ENCODE measurements around the gene ATP4A. TPM values are rescaled to one million over a fixed set of nuclear protein-coding genes. Genes with fewer than 3 reads are reported as not detected.

ATP4A gene
- polyA plus RNA-seq, 3 donors from 2014 or later: not detected

DNA sequence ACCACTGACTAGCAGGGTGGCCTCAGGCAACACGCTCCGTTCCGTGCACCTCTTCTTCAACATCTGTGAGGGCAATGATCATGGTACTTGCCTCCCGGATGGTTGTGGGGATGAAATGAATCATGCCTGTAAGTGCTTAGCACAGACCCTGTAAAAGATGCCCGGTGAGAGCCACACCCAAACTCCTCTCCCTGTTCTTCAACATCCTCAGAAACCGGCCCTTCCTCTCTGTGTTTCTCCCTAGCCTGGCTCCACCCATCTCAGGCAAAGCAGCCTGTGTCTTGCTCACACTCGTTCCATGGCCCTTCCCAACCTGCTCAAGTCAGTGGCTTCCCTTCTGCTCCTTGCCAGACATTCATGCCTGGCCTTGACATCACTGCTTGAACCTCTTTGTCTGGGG is 44.2 kb downstream of the ATP4A start:
- DNase-seq: no peak
- peaks cover 1 to 17% (median 8%) of the 10 kb centered on the region in 3 donors for H3K27me3 Mint-ChIP-seq (ENCODE audit: low read depth in 3 of 3)
- H3K4me3 Mint-ChIP-seq: no peak overlapping the region
- no peaks in the 10 kb centered on the region for H3K4me1 Mint-ChIP-seq
- H3K9me3 Mint-ChIP-seq: no peaks in the 10 kb centered on the region
- no peak overlapping the region for H3K27ac Mint-ChIP-seq
- H3K36me3 Mint-ChIP-seq: no peaks in the 10 kb centered on the region

DNA sequence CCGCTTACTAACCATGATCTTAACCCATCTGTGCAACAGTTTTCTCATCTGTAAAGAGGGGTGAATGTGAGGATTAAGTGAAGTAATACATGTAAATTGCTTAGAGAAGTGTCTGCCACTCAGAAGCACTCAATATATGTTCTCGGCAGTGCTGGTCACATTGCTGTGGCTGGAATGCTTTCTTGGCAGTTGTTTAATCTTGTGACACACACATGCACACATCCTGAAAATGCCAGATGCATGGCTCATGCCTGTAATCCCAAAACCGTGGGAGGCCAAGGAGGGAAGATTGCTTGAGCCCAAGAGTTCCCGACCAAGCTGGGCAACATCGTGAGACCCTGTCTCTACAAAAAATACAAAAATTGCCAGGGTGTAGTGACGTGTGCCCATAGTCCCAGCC is 45.1 kb downstream of the ATP4A start:
- H3K4me1 Mint-ChIP-seq: no peaks in the 10 kb centered on the region
- no peak overlapping the region for H3K4me3 Mint-ChIP-seq
- peaks cover 2 to 15% (median 8%) of the 10 kb centered on the region in 3 donors for H3K27me3 Mint-ChIP-seq (ENCODE audit: low read depth in 3 of 3)
- no peaks in the 10 kb centered on the region for H3K9me3 Mint-ChIP-seq
- no peak overlapping the region for H3K27ac Mint-ChIP-seq
- no peaks in the 10 kb centered on the region for H3K36me3 Mint-ChIP-seq
- no peak for DNase-seq

- no peaks in the 10 kb centered on the region for H3K36me3 Mint-ChIP-seq
- H3K4me3 Mint-ChIP-seq: no peak overlapping the region
- no peaks in the 10 kb centered on the region for H3K9me3 Mint-ChIP-seq
- DNase-seq: no peak
- H3K27me3 Mint-ChIP-seq (ENCODE audit: low read depth in 3 of 3): peaks cover 3 to 11% (median 8%) of the 10 kb centered on the region in 3 donors
- H3K27ac Mint-ChIP-seq: no peak overlapping the region
- no peaks in the 10 kb centered on the region for H3K4me1 Mint-ChIP-seq
Measured at GRCh38 chr19:35517342-35517741, 46.1 kb downstream of the ATP4A start.

DNA sequence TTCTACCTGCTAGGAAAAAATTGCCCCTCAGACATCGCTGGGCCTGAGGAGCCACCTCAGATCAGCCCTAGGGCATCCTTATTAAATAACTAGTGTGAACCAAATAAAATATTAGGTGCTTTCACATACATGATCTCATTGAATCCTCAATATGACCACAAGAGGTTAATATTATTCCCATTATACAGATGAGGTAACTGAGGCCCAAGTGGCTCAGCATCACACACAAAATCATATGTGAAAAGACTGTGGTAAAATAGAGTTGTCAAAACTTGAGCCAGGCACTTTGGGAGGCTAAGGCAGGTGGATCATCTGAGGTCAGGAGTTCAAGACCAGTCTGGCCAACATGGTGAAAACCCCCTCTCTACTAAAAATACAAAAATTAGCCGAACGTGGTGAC is 47.1 kb downstream of the ATP4A start:
- Mint-ChIP-seq H3K27ac (no peak overlapping the region), H3K4me3 (no peak overlapping the region), H3K27me3 (ENCODE audit: low read depth in 3 of 3) (peaks cover 3 to 11% (median 8%) of the 10 kb centered on the region in 3 donors), H3K9me3 (no peaks in the 10 kb centered on the region), H3K4me1 (no peaks in the 10 kb centered on the region), H3K36me3 (no peaks in the 10 kb centered on the region)
- no peak for DNase-seq

DNA sequence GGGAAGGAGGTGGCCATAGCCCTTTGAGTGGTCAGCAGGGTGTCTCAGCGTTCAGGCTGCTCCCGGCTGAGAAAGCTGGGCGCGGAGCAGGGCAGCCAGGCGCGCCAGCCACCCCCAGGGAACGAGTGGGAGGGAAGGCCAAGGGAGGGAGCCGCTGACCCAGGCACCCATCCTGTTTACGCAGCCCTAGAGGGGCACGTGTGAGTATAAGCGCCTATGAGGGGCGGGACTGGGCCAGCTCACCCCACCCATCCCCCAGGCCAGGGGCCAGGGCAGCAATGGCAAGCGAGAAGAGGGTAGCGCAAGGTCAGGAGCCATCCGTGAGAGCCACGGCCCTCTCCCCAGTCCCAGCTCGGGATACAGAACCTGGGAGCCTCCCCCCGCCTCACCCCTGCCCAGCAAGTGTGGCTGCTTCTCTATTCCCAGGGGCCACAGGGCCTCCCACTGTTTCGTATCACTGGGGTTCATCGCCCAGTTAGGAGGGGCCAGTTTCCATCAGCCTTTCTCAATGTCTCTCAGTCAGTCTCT is 49.1 kb downstream of the ATP4A start:
- Mint-ChIP-seq H3K9me3 (no peaks in the 10 kb centered on the region), H3K36me3 (no peaks in the 10 kb centered on the region), H3K27me3 (ENCODE audit: low read depth in 3 of 3) (peaks cover 3 to 10% (median 10%) of the 10 kb centered on the region in 3 donors), H3K4me3 (no peak overlapping the region), H3K4me1 (peaks cover 13 to 15% of the 10 kb centered on the region in 2 donors), H3K27ac (no peak overlapping the region)
- DNase-seq: no peak

- no peaks in the 10 kb centered on the region for H3K9me3 Mint-ChIP-seq
Measured at GRCh38 chr19:35513628-35514281, 49.7 kb downstream of the ATP4A start, which contains the start of gene DMKN. TSS of gene DMKN (minus strand) at chr19:35513649. CDS start at chr19:35513475, 174 bp downstream.

GRCh38 chr19:35512831-35513627 is 50.4 kb downstream of the ATP4A start:
- peaks cover 3 to 7% (median 7%) of the 10 kb centered on the region in 3 donors for H3K27me3 Mint-ChIP-seq (ENCODE audit: low read depth in 3 of 3)
- H3K4me1 Mint-ChIP-seq: peaks cover 22 to 26% of the 10 kb centered on the region in 2 donors
- H3K36me3 Mint-ChIP-seq: no peaks in the 10 kb centered on the region
- H3K4me3 Mint-ChIP-seq: no peak overlapping the region
- no peak overlapping the region for H3K27ac Mint-ChIP-seq
- no peaks in the 10 kb centered on the region for H3K9me3 Mint-ChIP-seq
- no peak for DNase-seq

More at GRCh38 chr19:35513628-35514281, 49.7 kb downstream of the ATP4A start, which contains the start of gene DMKN:
- Mint-ChIP-seq H3K27me3 (ENCODE audit: low read depth in 3 of 3) (peaks cover 3 to 10% (median 10%) of the 10 kb centered on the region in 3 donors), H3K36me3 (no peaks in the 10 kb centered on the region), H3K4me1 (peaks cover 19% of the 10 kb centered on the region in 2 donors), H3K4me3 (no peak within 1 kb of the TSS), H3K27ac (no peak within 1 kb of the TSS)
- no peak for DNase-seq

GRCh38 chr19:35511337-35511736 is 52.1 kb downstream of the ATP4A start:
- Mint-ChIP-seq H3K4me3 (peak overlapping the region in 2 of 5 donors; percentile 51 to 69), H3K27me3 (ENCODE audit: low read depth in 3 of 3) (peaks cover 3 to 7% (median 7%) of the 10 kb centered on the region in 3 donors), H3K4me1 (peaks cover 22 to 28% of the 10 kb centered on the region in 2 donors), H3K9me3 (no peaks in the 10 kb centered on the region), H3K36me3 (peaks cover 0 to 1% (median 0%) of the 10 kb centered on the region in 3 donors), H3K27ac (no peak overlapping the region)
- no peak for DNase-seq

DNA sequence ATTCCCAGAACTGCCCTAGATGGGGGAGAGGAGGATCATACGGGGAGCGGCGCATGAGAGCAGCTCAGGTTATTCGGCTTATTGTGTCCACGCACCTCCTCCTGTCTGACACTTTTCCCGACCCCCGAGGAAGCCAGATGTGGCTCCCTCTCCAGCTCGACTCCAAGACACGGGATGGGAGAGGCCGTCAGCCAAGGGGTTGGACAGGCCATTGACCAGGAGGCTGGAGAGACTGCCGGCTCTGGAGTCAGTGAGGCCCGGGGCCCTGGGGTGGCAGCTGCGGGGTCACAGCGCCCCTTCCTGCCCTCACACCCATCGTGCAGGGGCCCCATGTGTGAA is 52.9 kb downstream of the ATP4A start:
- peaks cover 22 to 28% of the 10 kb centered on the region in 2 donors for H3K4me1 Mint-ChIP-seq
- H3K27ac Mint-ChIP-seq: peak overlapping the region in 3 of 6 donors; percentile 48 to 85 (median 78)
- H3K27me3 Mint-ChIP-seq (ENCODE audit: low read depth in 3 of 3): peaks cover 4 to 6% (median 5%) of the 10 kb centered on the region in 3 donors
- H3K36me3 Mint-ChIP-seq: peaks cover 0 to 6% (median 0%) of the 10 kb centered on the region in 3 donors
- DNase-seq: no peak
- H3K4me3 Mint-ChIP-seq: peak overlapping the region in 4 of 5 donors; percentile 69 to 86 (median 80)
- H3K9me3 Mint-ChIP-seq: no peaks in the 10 kb centered on the region

- H3K27me3 Mint-ChIP-seq (ENCODE audit: low read depth in 3 of 3): peaks cover 1 to 8% (median 7%) of the 10 kb centered on the region in 3 donors
- H3K4me3 Mint-ChIP-seq: peak overlapping the region; percentile 69 to 87 (median 84)
- H3K4me1 Mint-ChIP-seq: peaks cover 22 to 28% of the 10 kb centered on the region in 2 donors
- peaks cover 0 to 6% (median 0%) of the 10 kb centered on the region in 3 donors for H3K36me3 Mint-ChIP-seq
- H3K27ac Mint-ChIP-seq: peak overlapping the region; percentile 30 to 85 (median 66)
- DNase-seq: peak; percentile 67 to 70 (median 68)
- H3K9me3 Mint-ChIP-seq: no peaks in the 10 kb centered on the region
Measured at GRCh38 chr19:35509861-35510625, 53.4 kb downstream of the ATP4A start.

DNA sequence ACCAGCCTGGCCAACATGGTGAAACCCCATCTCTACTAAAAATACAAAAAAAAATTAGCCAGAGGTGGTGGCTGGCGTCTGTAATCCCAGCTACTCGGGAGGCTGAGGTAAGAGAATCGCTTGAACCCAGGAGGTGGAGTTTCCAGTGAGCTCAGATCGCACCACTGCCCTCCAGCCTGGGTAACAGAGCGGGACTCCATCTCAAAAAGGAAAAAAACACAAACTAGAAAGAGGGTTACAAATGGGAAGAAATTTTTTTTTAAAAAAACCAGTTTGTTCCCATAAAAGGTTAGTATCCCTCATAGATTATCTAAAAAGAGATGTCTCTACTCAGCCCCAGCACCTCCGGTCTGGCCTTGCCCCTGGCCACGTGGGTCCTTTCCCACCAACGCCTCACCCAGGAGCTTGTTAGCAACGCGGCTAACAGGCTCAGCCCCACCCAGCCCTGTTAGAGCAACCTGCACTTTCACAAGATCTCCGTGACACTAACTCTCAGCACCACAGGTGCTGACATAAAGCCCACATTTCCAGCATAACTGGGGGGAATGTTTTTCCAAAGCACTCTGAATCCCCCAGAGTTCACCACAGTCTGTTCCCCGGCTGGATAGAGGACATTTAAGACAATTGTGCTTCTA is 54.3 kb downstream of the ATP4A start:
- peak; percentile 59 to 66 (median 59) for DNase-seq
- peak overlapping the region; percentile 69 to 87 (median 84) for H3K4me3 Mint-ChIP-seq
- peaks cover 1 to 8% (median 4%) of the 10 kb centered on the region in 3 donors for H3K27me3 Mint-ChIP-seq (ENCODE audit: low read depth in 3 of 3)
- H3K9me3 Mint-ChIP-seq: no peaks in the 10 kb centered on the region
- peaks cover 22 to 28% of the 10 kb centered on the region in 2 donors for H3K4me1 Mint-ChIP-seq
- H3K36me3 Mint-ChIP-seq: peaks cover 0 to 6% (median 0%) of the 10 kb centered on the region in 3 donors
- H3K27ac Mint-ChIP-seq: peak overlapping the region; percentile 6 to 85 (median 66)

GRCh38 chr19:35508129-35508528 is 55.3 kb downstream of the ATP4A start:
- peak overlapping the region in 3 of 5 donors; percentile 25 to 41 (median 40) for H3K4me3 Mint-ChIP-seq
- H3K4me1 Mint-ChIP-seq: peaks cover 22 to 28% of the 10 kb centered on the region in 2 donors
- H3K27me3 Mint-ChIP-seq (ENCODE audit: low read depth in 3 of 3): peaks cover 1 to 6% (median 6%) of the 10 kb centered on the region in 3 donors
- peak overlapping the region in 5 of 6 donors; percentile 8 to 33 (median 18) for H3K27ac Mint-ChIP-seq
- no peaks in the 10 kb centered on the region for H3K9me3 Mint-ChIP-seq
- no peak for DNase-seq
- peaks cover 0 to 6% (median 0%) of the 10 kb centered on the region in 3 donors for H3K36me3 Mint-ChIP-seq

GRCh38 chr19:35507561-35507960 is 55.9 kb downstream of the ATP4A start:
- no peak for DNase-seq
- no peak overlapping the region for H3K4me3 Mint-ChIP-seq
- H3K36me3 Mint-ChIP-seq: peaks cover 0 to 6% (median 0%) of the 10 kb centered on the region in 3 donors
- peaks cover 1 to 6% (median 6%) of the 10 kb centered on the region in 3 donors for H3K27me3 Mint-ChIP-seq (ENCODE audit: low read depth in 3 of 3)
- no peak overlapping the region for H3K27ac Mint-ChIP-seq
- no peaks in the 10 kb centered on the region for H3K9me3 Mint-ChIP-seq
- peaks cover 22 to 28% of the 10 kb centered on the region in 2 donors for H3K4me1 Mint-ChIP-seq
